ENCODE measurements around the gene TNS3.
"Not testable (repeated sequence)": the region's sequence is repeated elsewhere in the genome, so short reads cannot be mapped to it uniquely, and the experiment has no call there.

Gene TNS3

DNA sequence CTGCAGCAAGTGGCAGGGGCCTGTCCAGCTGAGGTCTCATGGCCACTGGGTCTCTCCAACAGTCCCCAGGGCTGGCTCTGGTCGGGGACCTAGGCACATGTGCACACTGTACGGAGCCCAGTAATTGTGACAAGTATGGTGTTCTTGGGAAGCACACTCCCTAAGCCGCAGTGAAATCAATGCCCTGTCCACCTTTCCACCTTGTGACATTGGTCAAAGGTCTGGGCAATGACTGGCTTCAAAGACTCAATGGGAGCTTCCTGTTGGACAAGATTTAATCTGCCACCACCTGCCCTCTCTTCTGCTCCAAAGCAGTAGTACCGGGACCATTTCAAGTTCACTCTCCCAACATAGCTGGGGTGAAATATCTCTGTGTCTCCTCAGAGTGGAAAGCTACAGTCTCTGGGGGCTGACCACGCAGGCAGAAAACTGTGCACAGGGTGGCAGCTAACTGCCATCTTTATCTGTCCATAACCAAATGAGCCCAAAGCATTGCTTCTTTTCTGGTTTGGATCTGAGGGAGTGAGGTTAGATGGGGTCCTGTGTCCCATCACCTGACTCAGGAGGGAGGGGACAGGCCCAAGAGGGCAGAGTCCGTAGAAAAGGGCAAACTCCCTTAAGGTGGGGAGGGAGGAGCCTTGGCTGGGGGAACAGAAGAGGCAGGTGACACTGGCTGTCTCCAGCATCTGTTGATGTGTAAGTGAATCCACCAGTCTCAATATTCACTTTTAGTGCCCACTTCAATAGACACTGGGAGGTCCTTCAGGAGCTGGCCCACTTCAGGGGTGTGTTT is 307.7 kb downstream of the TNS3 start:
- Histone ChIP-seq H3K4me1 (ENCODE audit: insufficient read depth, low read length) (no peaks in the 10 kb centered on the region), H3K9me3 (ENCODE audit: control insufficient read depth, insufficient read depth, low read length) (no peaks in the 10 kb centered on the region), H3K9ac (ENCODE audit: low read depth, low read length) (no peak overlapping the region), H3K36me3 (ENCODE audit: insufficient read depth, low read length) (no peaks in the 10 kb centered on the region)

DNA sequence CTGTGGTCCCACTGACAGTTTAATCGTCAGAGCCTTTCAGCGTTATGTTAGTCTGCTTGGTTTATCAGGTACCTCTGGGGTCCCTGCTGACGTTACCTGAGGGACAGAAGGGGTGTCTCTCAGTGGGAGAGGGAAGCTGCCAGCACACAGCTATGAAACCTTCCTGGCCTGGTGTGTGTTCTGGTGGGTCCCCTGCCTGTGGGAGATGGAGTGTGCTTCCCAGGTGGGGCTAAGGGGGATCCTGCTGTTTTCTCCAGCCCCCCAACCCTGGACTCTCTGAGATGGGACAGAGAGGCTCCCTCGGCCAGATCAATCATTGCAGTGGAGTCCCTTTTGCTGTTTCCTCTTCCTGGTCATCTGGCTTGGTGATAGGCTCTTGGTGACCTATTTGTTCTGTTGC is 308.8 kb downstream of the TNS3 start:
- H3K4me1 ChIP-seq (ENCODE audit: insufficient read depth, low read length), result no peaks in the 10 kb centered on the region
- H3K9ac ChIP-seq (ENCODE audit: low read depth, low read length), result no peak overlapping the region
- no peaks in the 10 kb centered on the region for H3K36me3 ChIP-seq (ENCODE audit: insufficient read depth, low read length)
- no peaks in the 10 kb centered on the region for H3K9me3 ChIP-seq (ENCODE audit: control insufficient read depth, insufficient read depth, low read length)

DNA sequence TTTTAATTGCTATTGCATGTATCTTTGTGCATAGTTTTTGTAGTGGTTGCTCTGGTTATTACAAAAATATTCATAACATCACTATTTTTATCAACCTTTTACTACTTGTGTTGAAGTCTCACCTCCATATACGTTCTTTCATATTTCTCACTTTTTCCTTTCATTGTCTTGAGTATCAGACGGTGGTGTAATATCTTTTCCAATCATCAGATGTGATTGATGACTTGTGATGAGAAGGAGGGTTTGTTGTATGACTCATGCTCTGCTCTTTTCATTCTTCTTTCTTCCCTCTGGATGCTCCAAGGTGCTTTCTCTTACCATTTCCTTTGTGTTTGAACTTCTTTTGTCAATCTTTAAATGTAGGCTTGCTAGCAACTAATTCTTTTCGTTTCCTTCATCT is 310.2 kb downstream of the TNS3 start:
- Histone ChIP-seq H3K9ac (ENCODE audit: low read depth, low read length) (no peak overlapping the region), H3K4me1 (ENCODE audit: insufficient read depth, low read length) (no peaks in the 10 kb centered on the region), H3K9me3 (ENCODE audit: control insufficient read depth, insufficient read depth, low read length) (no peaks in the 10 kb centered on the region)

DNA sequence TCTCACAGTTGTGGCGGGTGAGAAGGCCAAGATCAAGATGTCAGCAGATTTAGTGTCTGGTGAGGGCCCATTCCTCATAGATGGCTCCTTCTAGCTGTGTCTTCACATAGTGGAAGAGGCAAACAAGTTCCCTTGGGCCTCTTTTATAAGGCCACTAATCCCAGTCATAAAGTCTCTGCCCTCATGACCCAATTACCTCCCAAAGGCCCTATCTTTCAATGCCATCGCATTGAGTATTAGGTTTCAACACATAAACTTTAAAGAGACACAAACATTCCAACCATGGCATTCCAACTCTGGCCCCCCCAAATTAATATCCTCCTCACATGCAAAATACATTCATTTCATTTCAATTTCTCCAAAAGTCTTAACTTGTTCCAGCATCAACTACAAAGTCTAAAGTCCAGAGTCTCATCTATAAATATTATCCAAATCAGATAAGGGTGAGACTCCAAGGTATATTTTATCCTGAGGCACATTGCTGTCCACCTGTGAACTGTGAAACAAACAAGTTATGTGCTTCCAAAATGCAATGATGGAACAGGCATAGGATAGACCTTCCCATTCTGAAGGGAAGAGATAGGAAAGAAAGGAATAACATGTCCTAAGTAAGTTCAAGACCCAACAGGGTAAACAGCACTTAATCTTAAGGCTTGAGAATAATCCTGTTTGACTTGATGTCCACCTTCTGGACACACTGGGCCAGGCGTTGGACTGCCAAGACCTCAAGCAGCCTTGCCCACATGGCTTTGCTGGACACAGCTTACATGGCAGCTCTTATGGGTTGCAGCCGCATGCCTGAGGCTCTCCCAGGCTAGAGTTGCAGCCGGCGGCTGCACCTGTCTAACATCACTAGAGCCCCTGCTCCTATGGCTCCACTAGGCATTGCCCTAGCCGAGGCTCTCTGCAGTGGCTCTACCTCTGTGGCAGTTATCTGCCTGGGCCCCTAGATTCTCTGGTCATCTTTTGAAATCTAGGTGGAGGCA is 312.8 kb downstream of the TNS3 start:
- Histone ChIP-seq H3K36me3 (ENCODE audit: insufficient read depth, low read length) (no peaks in the 10 kb centered on the region), H3K9me3 (ENCODE audit: control insufficient read depth, insufficient read depth, low read length) (no peaks in the 10 kb centered on the region), H3K4me1 (ENCODE audit: insufficient read depth, low read length) (no peaks in the 10 kb centered on the region), H3K9ac (ENCODE audit: low read depth, low read length) (no peak overlapping the region)

More for the DNA sequence above, 310.2 kb downstream of the TNS3 start:
- no peaks in the 10 kb centered on the region for H3K36me3 ChIP-seq (ENCODE audit: insufficient read depth, low read length)

DNA sequence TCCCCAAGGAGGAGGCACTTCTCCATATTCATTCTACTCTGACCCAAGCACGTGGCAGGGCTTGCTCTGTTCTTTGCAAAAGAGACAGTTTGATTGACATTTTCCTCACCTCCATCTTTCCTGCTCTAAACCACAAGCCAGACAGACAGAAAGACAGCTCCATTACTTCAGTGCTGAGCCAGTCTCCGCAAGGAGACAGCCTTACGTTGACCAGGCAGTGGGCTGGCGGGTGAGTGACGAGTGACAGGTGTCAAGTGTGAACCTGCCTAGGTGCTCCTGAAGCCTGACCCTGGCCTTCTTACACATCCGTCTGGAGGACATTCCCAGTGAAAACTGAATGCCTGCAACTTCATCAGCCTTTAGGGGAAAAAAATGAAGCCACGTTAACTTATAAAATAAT is 314.6 kb downstream of the TNS3 start:
- H3K9me3 ChIP-seq (ENCODE audit: control insufficient read depth, insufficient read depth, low read length), result no peaks in the 10 kb centered on the region
- no peaks in the 10 kb centered on the region for H3K36me3 ChIP-seq (ENCODE audit: insufficient read depth, low read length)
- H3K4me1 ChIP-seq (ENCODE audit: insufficient read depth, low read length), result no peaks in the 10 kb centered on the region
- H3K9ac ChIP-seq (ENCODE audit: low read depth, low read length), result no peak overlapping the region

DNA sequence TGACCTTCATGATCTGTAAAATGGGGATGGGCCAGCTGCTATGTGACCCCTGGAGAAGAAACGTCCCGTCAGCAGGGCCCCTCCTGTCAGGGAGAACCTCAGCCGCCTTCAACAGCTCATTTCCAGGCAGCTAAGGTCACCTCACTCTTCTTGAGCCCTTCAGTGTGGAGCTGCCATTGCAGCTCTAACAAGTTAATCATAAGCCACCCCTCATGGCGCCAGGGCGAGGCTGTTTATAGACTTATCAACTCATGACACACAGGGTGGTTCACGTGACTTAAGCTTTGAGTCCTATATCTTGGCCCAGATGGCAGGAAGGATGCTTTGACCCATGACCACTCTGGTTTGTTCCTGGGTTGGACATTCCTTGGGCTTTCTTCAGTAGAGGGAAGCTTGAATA is 315.1 kb downstream of the TNS3 start:
- Histone ChIP-seq H3K9me3 (ENCODE audit: control insufficient read depth, insufficient read depth, low read length) (no peaks in the 10 kb centered on the region), H3K36me3 (ENCODE audit: insufficient read depth, low read length) (no peaks in the 10 kb centered on the region), H3K4me1 (ENCODE audit: insufficient read depth, low read length) (no peaks in the 10 kb centered on the region), H3K9ac (ENCODE audit: low read depth, low read length) (no peak overlapping the region)

DNA sequence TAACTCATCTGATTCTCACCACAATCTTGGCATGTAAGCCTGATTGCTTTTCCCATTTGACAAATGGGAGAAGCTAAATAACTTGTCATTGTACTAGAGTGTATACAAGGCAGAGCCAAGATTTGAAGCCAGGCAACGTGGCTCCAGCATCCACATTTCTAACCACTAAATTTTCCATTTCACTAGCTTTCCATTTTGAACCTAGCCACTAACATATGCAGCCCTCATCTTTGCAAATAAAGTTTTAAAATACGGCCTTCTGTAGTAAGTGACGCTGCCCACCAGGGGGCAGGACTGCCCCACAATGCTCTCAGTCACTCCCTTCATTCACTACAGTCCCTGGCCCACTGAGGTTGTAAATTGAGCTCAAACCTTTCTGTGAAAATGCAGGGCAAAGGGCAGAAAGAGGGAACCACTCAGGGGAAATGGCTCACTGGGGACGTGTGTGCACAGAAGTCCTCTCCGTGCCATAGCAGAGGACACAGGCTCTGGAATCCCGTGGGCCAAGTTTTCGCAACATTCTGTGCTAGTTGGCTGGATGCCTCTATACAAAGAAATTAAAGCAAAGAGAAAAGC is 315.7 kb downstream of the TNS3 start:
- H3K4me1 ChIP-seq (ENCODE audit: insufficient read depth, low read length), result no peaks in the 10 kb centered on the region
- no peak overlapping the region for H3K9ac ChIP-seq (ENCODE audit: low read depth, low read length)
- H3K36me3 ChIP-seq (ENCODE audit: insufficient read depth, low read length), result no peaks in the 10 kb centered on the region
- no peaks in the 10 kb centered on the region for H3K9me3 ChIP-seq (ENCODE audit: control insufficient read depth, insufficient read depth, low read length)

DNA sequence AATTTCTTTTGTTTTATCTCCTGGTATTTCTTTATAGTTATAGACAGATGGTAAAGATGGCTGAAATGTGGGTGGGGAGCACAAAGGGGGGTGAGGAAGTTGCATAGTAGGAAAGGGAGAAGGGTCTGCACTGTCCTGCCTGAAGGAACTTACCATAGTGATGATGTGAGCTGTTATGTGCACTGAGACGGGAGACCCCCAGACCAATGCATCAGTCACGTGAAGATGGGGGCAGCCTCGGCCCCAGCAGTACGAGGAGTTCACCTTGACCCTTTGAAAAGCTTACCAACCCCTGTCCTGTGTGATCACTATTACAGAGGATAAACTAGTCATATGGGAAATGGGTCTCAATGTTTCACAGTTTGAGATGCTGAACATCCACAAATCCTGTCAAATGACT is 316.3 kb downstream of the TNS3 start:
- Histone ChIP-seq H3K9ac (ENCODE audit: low read depth, low read length) (no peak overlapping the region), H3K36me3 (ENCODE audit: insufficient read depth, low read length) (no peaks in the 10 kb centered on the region), H3K4me1 (ENCODE audit: insufficient read depth, low read length) (no peaks in the 10 kb centered on the region), H3K9me3 (ENCODE audit: control insufficient read depth, insufficient read depth, low read length) (no peaks in the 10 kb centered on the region)

DNA sequence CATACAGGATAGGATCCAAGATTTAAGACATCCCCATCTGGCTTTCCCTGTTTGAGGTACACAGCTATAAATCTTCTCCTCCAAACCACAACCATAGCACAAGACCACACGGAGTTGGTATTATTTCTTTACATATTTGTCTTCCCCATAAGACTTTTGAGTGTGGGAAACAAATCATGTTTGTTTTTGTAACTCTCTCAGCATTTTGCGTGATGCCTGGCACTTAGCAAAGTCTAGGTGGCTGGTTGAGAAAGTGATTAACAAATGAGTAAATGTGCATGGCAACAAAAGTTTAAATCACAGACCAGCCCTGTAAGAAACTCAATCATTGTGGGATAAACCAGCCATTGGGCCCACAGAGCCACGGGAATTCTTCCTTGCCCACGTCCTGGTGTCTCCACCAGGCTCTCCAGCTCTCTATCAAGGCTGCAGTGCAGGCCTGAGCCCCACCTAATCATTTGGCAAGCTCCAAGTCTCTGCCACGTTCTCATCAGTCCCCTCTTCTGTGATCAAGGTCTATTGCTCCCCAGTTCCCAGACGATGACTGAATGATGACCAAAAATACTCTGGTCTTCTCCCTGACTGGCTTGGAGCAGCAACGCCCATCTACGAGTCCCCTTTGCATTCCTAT is 317.8 kb downstream of the TNS3 start:
- Histone ChIP-seq H3K9me3 (ENCODE audit: control insufficient read depth, insufficient read depth, low read length) (no peaks in the 10 kb centered on the region), H3K36me3 (ENCODE audit: insufficient read depth, low read length) (no peaks in the 10 kb centered on the region), H3K4me1 (ENCODE audit: insufficient read depth, low read length) (no peaks in the 10 kb centered on the region), H3K9ac (ENCODE audit: low read depth, low read length) (no peak overlapping the region)

DNA sequence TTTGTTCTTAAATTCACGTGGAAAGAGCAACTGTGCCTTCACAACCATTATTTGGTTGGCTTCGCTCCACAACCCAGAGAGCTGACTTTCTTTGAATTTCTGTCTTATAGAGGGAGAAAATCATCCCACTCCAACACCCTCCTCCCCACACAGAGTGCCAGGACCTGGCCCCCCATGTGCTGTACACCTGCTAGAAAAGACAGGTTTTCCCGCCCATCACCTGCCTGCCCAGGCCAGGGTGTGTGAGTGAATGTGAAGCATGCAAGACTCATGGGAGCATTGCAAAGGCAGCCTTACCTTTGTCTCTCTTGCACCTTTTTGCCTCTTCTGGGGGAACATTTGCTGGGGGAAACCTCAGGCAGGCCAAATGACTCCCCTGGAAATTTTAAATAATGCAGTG is 319.0 kb downstream of the TNS3 start:
- Histone ChIP-seq H3K4me1 (ENCODE audit: insufficient read depth, low read length) (no peaks in the 10 kb centered on the region), H3K9ac (ENCODE audit: low read depth, low read length) (no peak overlapping the region), H3K9me3 (ENCODE audit: control insufficient read depth, insufficient read depth, low read length) (no peaks in the 10 kb centered on the region), H3K36me3 (ENCODE audit: insufficient read depth, low read length) (no peaks in the 10 kb centered on the region)

DNA sequence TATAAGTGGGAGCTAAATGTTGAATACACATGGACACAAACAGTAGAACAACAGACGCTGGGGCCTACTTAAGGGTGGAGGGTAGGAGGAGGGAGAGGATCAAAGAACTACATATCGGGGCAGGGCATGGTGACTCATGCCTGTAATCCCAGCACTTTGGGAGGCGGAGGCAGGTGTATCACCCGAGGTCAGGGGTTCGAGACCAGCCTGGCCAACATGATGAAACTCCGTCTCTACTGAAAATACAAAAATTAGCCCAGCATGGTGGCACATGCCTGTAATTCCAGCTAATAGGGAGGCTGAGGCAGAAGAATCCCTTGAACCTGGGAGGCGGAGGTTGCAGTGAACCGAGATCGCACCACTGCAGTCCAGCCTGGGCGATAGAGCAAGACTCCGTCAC is 319.8 kb downstream of the TNS3 start:
- H3K4me1 ChIP-seq (ENCODE audit: insufficient read depth, low read length); H3K36me3 ChIP-seq (ENCODE audit: insufficient read depth, low read length); H3K9me3 ChIP-seq (ENCODE audit: control insufficient read depth, insufficient read depth, low read length); H3K9ac ChIP-seq (ENCODE audit: low read depth, low read length): not testable (repeated sequence)

DNA sequence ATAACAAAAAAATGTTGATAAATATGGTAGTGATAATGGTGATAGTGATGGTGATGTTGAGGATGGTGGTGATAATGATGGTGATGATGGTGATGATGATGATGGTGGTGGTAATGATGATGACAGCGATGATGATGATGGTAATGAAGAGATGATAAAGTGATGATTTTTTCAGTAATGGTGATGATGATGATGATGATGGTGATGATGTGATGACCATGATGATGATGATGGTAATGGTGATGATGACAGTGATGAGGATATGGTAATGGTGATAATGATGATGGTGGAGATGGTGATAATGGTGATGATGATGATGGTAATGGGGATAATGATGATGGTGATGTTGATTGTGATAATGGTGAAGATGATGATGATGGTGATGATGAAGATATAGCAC is 321.6 kb downstream of the TNS3 start:
- no peaks in the 10 kb centered on the region for H3K36me3 ChIP-seq (ENCODE audit: insufficient read depth, low read length)
- H3K9me3 ChIP-seq (ENCODE audit: control insufficient read depth, insufficient read depth, low read length), result no peaks in the 10 kb centered on the region
- no peaks in the 10 kb centered on the region for H3K4me1 ChIP-seq (ENCODE audit: insufficient read depth, low read length)
- H3K9ac ChIP-seq (ENCODE audit: low read depth, low read length), result no peak overlapping the region

DNA sequence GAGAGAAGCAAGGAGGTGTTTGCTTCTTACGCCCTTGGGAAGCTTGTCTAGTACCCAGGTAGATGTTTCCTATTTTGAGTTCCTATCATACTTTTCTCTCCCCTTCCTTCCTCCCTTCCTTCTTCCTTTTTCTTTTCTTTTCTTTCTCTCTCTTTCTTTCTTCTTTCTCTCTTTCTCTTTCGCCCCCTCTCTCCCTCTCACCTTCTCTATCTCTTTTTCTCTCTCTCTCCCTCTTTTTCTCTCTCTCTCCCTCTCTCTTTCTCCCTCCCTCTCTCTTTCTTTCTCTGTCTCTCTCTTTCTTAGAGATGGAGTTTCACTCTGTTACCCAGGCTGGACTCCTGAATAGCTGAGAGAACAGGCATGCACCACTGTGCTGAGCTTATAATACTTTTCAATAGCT is 322.2 kb downstream of the TNS3 start:
- H3K36me3 ChIP-seq (ENCODE audit: insufficient read depth, low read length), result no peaks in the 10 kb centered on the region
- no peaks in the 10 kb centered on the region for H3K4me1 ChIP-seq (ENCODE audit: insufficient read depth, low read length)
- H3K9ac ChIP-seq (ENCODE audit: low read depth, low read length), result no peak overlapping the region
- no peaks in the 10 kb centered on the region for H3K9me3 ChIP-seq (ENCODE audit: control insufficient read depth, insufficient read depth, low read length)

DNA sequence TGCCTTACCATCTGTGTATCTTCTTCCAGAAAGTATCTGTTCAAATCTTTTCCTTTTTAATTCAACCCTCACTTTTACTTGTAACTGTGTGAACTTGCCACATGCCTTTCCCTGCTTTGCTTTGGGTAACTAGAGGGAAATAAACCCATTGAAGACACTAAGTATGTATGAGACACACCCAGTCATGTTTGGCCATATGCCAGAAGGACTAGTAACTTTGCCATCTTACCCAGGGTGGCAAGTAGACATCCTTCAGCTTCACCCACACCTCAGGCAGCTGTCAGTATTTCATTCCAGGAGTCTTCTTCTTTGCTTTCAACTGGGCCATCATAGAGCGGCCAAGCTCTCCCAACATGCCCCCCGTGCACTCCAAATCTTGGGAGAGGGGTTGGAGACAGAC is 323.1 kb downstream of the TNS3 start:
- H3K4me1 ChIP-seq (ENCODE audit: insufficient read depth, low read length), result no peaks in the 10 kb centered on the region
- H3K9me3 ChIP-seq (ENCODE audit: control insufficient read depth, insufficient read depth, low read length), result no peaks in the 10 kb centered on the region
- no peaks in the 10 kb centered on the region for H3K36me3 ChIP-seq (ENCODE audit: insufficient read depth, low read length)
- H3K9ac ChIP-seq (ENCODE audit: low read depth, low read length), result no peak overlapping the region
